ENCODE measurements around the gene FIBCD1.

The FIBCD1 gene

DNA sequence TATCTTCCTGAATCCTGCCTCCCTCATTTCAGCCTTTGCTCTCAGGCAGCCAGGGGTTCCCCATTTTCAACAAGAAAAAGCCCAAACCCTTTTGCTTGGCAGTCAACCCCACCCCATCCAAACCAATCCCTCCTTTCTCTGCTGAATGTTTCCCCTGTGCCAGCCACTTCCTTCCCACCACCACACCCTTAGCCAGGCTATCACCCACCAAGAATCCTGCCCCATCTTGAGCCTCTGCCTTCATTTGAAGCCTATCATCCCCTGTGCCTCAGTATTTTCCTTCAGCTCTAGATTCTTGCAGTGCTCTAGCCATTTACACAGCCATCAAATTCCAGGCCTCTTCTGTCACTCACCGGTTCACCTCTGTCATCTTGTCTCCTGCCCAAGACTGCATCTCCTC is 15.3 kb upstream of the FIBCD1 start:
- no peak for DNase-seq

GRCh38 chr9:130952065-130952762 is 13.2 kb upstream of the FIBCD1 start:
- DNase-seq, result no peak

DNA sequence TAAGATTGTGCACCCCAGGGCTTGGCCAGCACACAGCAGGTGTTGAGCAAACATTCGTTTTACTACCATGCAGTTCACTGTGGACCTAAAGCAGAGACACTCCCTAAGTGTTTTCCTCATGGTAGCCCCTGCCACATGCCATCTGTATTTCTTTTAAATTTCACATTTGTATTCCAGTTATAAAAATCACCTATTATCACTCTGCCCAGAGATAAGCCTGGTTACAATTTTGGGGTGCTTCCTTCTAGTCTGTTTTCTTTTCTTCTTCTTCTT is 10.9 kb upstream of the FIBCD1 start:
- no peak for DNase-seq

DNA sequence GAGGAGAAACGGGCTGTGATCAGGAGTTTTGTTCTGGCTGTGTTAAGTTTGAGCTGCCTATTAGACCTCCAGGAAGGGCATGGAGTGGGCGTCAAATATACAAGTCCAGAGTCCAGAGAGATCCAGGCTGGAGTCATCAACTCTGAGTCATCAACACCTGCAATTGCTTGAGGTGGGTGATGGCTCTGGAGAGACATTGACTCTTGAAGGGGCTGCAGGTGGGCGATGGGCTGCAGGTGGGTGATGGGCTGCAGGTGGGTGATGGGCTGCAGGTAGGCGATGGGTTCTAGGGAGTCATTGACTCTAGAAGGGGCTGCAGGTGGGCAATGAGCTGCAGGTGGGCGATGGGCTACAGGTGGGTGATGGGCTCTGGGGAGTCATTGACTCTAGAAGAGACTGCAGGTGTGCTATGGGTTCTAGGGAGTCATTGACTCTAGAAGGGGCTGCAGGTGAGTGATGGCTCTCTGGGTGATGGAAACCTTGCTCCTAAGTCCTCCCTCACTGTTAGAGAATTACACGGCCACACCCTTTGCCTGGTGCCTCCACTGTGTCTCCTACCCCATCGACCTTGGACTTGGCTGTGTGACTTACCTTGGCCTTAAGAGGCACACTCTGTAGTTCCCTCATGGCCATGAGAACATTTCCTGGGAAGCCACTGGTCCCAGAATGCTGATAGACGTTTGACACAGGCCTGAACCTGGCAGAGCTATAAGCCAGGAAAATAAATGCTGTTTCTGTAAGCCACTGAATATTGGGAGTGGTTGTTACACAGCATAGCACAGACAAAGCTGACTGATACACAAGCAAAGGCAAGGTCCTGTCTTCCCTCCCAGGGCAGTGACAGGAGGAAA is 10.4 kb upstream of the FIBCD1 start:
- DNase-seq, result no peak

- no peak for DNase-seq
Measured at GRCh38 chr9:130948266-130948665, 9.2 kb upstream of the FIBCD1 start.

GRCh38 chr9:130947618-130948140 is 8.6 kb upstream of the FIBCD1 start:
- no peak for DNase-seq

- DNase-seq, result no peak
Measured at GRCh38 chr9:130946766-130947617, 7.9 kb upstream of the FIBCD1 start.

DNA sequence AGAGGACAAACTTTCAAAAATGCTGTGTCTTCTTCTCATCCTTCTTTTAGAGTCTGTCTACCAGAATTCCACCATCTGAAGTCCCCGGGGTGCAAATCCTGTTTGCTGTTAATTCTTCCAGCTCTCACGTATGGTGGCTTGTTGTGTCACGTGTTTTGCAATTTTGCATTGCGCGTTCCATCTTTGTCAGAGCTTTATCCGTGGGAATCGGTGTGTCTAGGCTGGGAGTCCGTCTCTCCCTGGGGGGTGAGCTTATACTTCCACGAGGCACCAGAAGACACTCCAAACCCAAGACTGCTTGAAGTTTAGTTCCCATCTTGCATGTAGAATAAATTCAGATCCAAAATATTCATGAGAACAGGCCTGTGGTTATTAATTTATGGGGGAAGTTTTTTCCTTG is 6.1 kb upstream of the FIBCD1 start:
- no peak for DNase-seq

- DNase-seq, result no peak
Measured at GRCh38 chr9:130944510-130945058, 5.5 kb upstream of the FIBCD1 start.

DNA sequence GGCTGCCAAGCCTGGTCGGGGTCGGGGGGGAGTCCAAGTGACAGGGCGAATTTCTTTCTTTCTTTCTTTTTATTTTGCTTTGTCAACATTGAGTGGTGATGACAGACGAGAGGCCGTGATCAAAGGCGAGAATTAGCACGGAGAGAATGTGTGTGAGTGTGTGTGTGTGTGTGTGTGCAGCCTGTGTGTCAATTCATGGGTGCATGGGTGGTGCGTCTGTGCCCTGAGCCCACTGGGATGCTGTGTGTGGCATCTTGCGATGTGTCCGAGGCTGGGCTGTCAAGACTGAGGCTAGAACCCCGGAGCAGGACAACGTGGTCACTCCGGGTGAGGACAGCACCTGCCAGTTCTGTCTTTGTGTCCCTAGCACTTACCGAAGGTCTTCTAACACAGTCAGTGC is 4.7 kb upstream of the FIBCD1 start:
- no peak for DNase-seq

DNA sequence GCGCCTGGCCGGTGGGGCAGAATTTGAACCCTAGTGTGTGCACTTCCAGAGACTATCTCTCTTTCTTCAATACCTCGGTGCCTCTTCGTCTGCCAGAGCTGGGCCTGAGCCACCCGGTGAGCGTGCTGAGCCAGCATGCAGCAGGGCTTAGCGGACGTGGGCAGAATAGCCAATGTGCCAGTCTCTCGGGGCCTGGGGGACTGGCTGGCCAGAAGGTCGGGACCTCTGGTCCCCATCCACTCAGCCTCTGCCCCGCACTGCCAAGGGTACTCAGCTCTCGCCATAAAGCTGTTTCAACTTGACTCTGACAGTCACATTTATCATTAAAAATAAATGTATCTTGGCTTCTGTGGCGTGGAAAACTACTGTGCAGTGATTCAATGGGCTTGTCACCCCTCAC is 4.2 kb upstream of the FIBCD1 start:
- no peak for DNase-seq

- no peak for DNase-seq
Measured at GRCh38 chr9:130942679-130943078, 3.6 kb upstream of the FIBCD1 start.

GRCh38 chr9:130942084-130942483 is 3.0 kb upstream of the FIBCD1 start:
- DNase-seq, result no peak

- no peak for DNase-seq
Measured at GRCh38 chr9:130940693-130941576, 1.9 kb upstream of the FIBCD1 start.

DNA sequence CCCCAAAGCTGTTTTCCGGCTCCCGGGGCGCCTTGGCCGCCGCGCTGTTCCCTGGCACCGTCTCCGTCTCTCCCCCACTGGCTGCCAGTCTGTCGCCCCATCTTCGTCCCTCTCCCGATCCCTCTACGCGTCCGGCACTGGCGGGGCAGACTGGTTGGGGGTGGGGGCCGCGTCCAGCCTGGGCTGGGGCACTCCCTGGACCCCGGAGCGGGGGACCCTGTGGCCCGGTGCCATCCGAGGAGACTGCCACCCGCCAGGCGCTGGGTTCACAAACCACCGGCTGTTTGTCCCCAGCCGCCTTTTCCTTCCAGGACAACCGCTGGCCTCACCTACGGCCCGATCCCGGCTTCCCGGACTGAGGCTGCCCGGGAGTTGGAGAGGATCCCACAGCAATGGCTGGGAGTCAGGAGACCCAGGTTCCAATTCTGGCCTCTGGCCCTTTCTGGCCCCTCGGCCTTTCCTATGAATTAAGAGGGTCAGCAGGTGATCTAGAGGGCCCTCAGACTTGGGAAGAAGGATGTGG is 1.0 kb upstream of the FIBCD1 start:
- DNase-seq, result no peak

DNA sequence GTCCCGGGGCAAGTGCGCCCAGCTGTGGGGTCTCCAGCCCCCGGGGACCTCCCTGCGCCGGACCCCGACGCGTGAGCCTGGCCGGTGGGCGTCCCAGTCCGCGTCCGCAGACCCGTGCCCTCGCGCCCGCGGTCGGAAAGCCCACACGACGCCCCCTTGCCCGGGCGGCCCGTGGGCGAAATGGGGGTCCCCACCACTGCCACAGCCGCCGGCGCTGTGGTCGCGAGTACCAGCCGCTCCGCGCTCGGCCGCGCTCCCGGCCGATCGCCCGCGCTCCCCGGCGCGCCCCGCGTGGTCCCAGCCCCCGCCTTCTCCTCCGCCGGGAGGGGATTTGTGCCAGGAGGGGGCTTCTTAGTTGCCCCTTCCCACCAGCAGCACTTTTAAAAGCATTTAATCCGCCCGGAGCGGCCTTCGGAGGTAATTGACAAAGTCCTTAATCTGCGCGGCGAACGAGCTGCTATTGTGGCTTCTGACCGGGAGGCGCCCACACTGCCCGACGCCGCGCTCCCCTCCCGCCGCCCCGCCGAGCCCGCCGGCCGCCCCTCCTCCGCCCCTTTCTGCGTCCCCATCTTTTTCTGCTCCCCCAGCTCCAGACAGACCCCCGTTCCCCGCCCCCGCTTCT is 469 bp upstream of the FIBCD1 start:
- no peak for DNase-seq

DNA sequence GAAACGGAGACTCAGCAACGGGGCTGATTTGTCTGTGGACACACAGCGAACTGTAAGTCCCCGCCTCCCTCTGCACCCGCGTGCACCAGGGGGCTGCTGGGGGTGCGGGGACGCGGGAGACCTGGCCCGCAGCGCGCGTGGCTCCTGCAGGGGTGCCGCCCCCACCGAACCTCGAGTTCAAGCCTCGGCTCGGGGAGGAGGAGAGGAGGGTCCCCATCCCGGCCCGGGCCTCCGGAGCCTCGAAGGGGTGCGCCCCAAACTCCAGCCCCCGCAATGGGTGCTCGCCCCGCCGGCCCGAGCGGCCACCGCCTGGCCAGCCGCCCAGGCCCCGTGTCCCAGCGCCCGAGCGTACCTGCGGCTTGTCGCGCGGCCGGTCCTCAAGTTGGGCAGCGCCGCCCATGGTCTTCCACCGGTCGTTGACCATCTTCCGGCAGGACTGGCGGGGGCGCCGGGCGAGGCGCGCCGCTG is 829 bp downstream of the FIBCD1 start:
- no peak for DNase-seq

DNA sequence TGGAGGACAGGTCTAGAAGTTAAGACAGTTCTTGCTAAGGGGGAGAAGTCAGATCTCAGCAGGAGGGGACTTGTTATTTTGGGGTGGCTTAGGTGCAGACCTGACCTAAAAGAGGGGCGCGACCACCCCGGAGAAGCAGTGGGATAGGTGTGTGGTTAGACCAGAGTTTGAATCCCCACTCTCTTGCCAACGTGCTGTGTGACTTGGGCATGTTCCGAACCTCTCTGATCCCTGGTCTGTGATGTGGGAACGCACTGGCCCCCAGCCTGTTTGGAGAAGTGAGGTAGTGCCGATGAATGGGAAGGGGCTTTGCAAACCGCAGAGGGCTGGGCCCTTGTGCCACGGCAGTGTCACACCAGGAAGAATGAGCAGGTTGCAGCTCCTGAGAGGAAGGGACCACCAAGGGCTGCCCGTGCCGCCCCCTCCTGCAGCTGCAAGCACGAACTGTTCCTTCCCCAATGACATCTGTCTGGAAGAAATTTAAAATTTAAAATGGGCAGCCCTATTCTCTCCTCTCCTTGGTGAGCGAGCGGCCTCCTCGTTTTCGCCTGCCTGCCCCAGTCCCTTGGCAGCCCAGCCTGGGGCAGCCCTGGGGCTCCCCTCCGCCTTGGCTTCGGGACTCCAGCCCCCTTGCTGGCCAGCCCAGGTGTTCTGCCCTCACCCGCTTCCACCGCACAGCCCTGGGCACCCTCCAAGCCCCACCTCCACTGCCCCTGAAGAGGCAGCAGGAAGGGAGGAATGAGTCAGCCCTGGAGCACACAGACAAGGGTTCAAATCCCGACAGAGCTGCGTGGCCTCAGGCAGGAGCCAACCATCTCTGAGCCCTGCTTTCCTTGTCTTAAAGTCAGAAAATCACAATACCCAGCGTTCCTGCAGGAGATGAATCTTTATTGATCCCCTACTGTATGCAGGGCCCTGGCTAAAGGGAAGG is 1.6 kb downstream of the FIBCD1 start:
- no peak for DNase-seq

- no peak for DNase-seq
Measured at GRCh38 chr9:130936285-130937117, 2.5 kb downstream of the FIBCD1 start.
